ENCODE measurements around the gene UBR4.

GRCh38 chr1:19166066-19166465 is 44.0 kb downstream of the UBR4 start:
- TF ChIP-seq POLR2A (IDR thresholded peaks at IDR 0.05; ENCODE audit: low read depth, low read length) (no peak), TAF1 (IDR thresholded peaks at IDR 0.05; ENCODE audit: borderline replicate concordance, low read depth, low read length) (no peak)
